Spleen (tissue), 11 donors: Measurements from ENCODE around the gene TCEA3. TPM values are rescaled to one million over a fixed set of nuclear protein-coding genes. Genes with fewer than 3 reads are reported as not detected.

Experiments used
- DNase-seq: peaks from one replicate; pipeline ENCODE4 v3.0.0-alpha.2; 2020
- H3K27ac ChIP-seq, 8 donors: fragments of 200-600 bp; sonication (generic) in 7 of 8; 1 replicate in 4 of 8; 2 replicates in 4 of 8; pipeline versions ENCODE4 v1.5.0 to v1.8.0; 2016 to 2021; ENCODE audit warnings: inconsistent platforms in 4 of 8, mild to moderate bottlenecking in 4 of 8, moderate library complexity in 1 of 8
- H3K27me3 ChIP-seq, 7 donors: fragments of 200-600 bp; sonication (generic) in 6 of 7; replicated peaks in 1 of 7; 1 replicate in 4 of 7; 2 replicates in 3 of 7; pipeline versions ENCODE4 v1.5.0 to v1.8.0; 2016 to 2021; ENCODE audit warnings: inconsistent platforms in 3 of 7, mild to moderate bottlenecking in 1 of 7
- H3K36me3 ChIP-seq, 6 donors: fragments of 200-600 bp; sonication (generic) in 5 of 6; 1 replicate in 4 of 6; 2 replicates in 2 of 6; pipeline versions ENCODE4 v1.5.0 to v1.8.0; 2016 to 2021; ENCODE audit warnings: inconsistent platforms in 2 of 6
- H3K4me1 ChIP-seq, 6 donors: fragments of 200-600 bp; sonication (generic) in 5 of 6; 1 replicate in 3 of 6; 2 replicates in 3 of 6; pipeline versions ENCODE4 v1.5.0 to v1.8.0; 2016 to 2021; ENCODE audit warnings: inconsistent platforms in 3 of 6
- H3K4me3 ChIP-seq, 8 donors: fragments of 200-600 bp; sonication (generic) in 7 of 8; 1 replicate in 4 of 8; 2 replicates in 4 of 8; pipeline versions ENCODE4 v1.5.0 to v1.8.0; 2016 to 2021; ENCODE audit warnings: inconsistent platforms in 4 of 8, mild to moderate bottlenecking in 4 of 8, moderate library complexity in 2 of 8
- H3K9me3 ChIP-seq, 8 donors: fragments of 200-600 bp; sonication (generic) in 7 of 8; 1 replicate in 4 of 8; 2 replicates in 4 of 8; pipeline versions ENCODE4 v1.5.0 to v1.8.0; 2016 to 2021; ENCODE audit warnings: inconsistent platforms in 4 of 8
- POLR2A ChIP-seq, 3 donors: fragments of 450-650 bp; IDR thresholded peaks; one replicate each; pipeline ENCODE4 v1.5.1; 2017; ENCODE audit warnings: antibody characterized with exemption in 3 of 3, mild to moderate bottlenecking in 1 of 3
- POLR2AphosphoS5 ChIP-seq, 3 donors: sonication (generic); formaldehyde crosslinking; IDR thresholded peaks; one replicate each; pipeline ENCODE4 v1.5.1; 2017; ENCODE audit warnings: antibody characterized with exemption in 3 of 3
- WGBS, 5 donors: extraction: QIAGEN DNeasy Blood & Tissue Kit in 3 of 5; methylation state at CpG; one replicate each; pipeline versions ENCODE4 v1.1.5 to v1.1.7; 2013 to 2018; 5-methylcytosine and 5-hydroxymethylcytosine counted together
- intact Hi-C: fragments of 100-400 bp; cut with DNase I; formaldehyde crosslinking; loops from one replicate; pipeline ENCODE4 v1.15.0; 2023; ENCODE audit warnings: low total_unique reads
- polyA plus RNA-seq, 3 donors: library from polyadenylated mRNA; stranded (reverse); fragments of 200-250 nt; gene quantifications; one replicate each; pipeline ENCODE4 v1.2.1, GENCODE V29; 2013
- total RNA-seq, 7 donors: library from RNA; depleted of rRNA in 3 of 7; stranded (reverse); fragments of >200 nt in 3 of 7; fragmentation: NEBNext Ultra II Directional in 4 of 7; extraction: Animal tissue kit (Norgen Biotek cat#: 25700) in 4 of 7; gene quantifications; one replicate each; pipeline versions ENCODE4 v1.1.0 to v1.2.1, GENCODE V29; 2016 to 2021
- TF ChIP-seq, protein P1 (sequence below), 11 experiments: fragments of 200-600 bp in 7 of 11; fragments of 450-650 bp in 4 of 11; sonication (generic) in 4 of 11; IDR thresholded peaks in 8 of 11; conservative IDR thresholded peaks in 3 of 11; 1 replicate in 7 of 11; 2 replicates in 4 of 11; pipeline versions ENCODE4 v1.4.0 to v1.8.0; 2016 to 2021; ENCODE audit warnings: antibody characterized with exemption in 11 of 11, inconsistent platforms in 4 of 11, mild to moderate bottlenecking in 1 of 11
- donor health status: healthy with polysubstance abuse.
- donor health status: DM: no; HTN: no; CAD: no; lungs with moderate emphysema.
- donor health status: DM: no; HTN: no; CAD: no.
- donor health status: Bipolar disorder and iron deficiency.
- donor health status: healthy.
- donor health status: DM: no; HTN: no; CAD: no.
- donor health status: DM: yes; HTN: yes; CAD: no.

Gene TCEA3
- total and polyA plus RNA-seq, 10 donors: 4.6 to 19.6 (median 10.5) TPM

DNA sequence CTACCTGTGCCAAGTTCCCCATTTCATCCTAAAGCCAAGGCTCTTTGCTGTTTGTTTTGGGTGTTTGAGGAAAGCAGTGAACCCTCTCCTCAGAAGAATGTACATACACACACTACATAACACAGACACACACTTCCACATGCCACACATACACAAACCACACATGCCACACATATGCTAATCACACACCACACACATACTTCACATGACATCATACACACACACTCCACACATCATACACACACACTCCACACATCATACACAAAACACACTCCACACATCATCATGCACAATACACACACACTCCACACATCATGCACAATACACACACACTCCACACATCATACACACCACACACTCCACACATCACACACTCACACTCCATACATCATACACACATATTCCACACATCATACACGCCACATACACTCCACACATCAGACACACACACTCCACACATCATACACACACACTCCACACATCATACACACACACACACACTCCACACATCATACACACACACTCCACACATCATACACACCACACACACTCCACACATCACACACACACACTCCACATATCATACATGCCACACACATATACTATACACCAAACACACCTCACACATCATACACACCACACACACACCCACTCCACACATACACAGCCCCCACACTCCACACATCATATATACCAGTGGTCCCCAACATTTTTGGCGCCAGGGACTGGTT lies 32.3 kb downstream of the TCEA3 start:
- Histone ChIP-seq H3K9me3 (no peaks in the 10 kb centered on the region), H3K36me3 (no peaks in the 10 kb centered on the region), H3K27ac (no peak overlapping the region), H3K4me3 (no peak overlapping the region), H3K4me1 (peaks cover 0 to 33% (median 16%) of the 10 kb centered on the region in 6 donors), H3K27me3 (peaks cover 0 to 6% (median 0%) of the 10 kb centered on the region in 7 donors)
- TF ChIP-seq, protein P1, sequence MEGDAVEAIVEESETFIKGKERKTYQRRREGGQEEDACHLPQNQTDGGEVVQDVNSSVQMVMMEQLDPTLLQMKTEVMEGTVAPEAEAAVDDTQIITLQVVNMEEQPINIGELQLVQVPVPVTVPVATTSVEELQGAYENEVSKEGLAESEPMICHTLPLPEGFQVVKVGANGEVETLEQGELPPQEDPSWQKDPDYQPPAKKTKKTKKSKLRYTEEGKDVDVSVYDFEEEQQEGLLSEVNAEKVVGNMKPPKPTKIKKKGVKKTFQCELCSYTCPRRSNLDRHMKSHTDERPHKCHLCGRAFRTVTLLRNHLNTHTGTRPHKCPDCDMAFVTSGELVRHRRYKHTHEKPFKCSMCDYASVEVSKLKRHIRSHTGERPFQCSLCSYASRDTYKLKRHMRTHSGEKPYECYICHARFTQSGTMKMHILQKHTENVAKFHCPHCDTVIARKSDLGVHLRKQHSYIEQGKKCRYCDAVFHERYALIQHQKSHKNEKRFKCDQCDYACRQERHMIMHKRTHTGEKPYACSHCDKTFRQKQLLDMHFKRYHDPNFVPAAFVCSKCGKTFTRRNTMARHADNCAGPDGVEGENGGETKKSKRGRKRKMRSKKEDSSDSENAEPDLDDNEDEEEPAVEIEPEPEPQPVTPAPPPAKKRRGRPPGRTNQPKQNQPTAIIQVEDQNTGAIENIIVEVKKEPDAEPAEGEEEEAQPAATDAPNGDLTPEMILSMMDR (IDR thresholded peaks at IDR 0.05 in 8 of 11, conservative IDR thresholded peaks at IDR 0.05 in 3 of 11): no peak
- TF ChIP-seq POLR2A (IDR thresholded peaks at IDR 0.05) (no peak), POLR2AphosphoS5 (IDR thresholded peaks at IDR 0.05) (no peak)
- 64 to 85% (median 76%) methylated on average over 2 of the region's 2 CpGs for WGBS, 5 donors
- intact Hi-C loops: no loop called here
- DNase-seq: no peak

DNA sequence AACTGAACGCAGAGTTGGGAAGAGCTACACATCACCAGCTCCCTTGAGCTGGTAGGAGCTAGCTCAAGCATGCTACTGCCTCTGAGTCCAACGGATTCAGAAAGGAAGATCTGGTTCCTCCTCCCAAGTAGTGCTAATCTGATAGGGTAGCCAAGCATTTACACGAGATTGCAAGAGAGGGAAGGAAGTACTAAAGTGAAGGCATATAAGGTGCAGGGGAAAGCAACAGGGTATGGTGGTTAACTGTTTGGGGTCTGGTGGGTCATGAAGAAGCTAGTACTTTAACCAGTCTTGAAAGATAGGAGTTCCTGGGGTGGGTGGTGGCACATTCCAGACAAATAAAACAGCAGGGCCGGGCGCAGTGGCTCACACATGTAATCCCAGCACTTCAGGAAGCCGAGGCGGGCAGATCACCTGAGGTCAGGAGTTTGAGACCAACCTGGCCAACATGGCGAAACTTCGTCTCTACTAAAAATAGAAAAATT lies 34.7 kb downstream of the TCEA3 start:
- H3K27ac ChIP-seq: no peak overlapping the region
- peaks cover 0 to 6% (median 0%) of the 10 kb centered on the region in 7 donors for H3K27me3 ChIP-seq
- H3K4me1 ChIP-seq: peaks cover 0 to 22% (median 3%) of the 10 kb centered on the region in 6 donors
- no peaks in the 10 kb centered on the region for H3K9me3 ChIP-seq
- intact Hi-C loops: no loop called here
- TF ChIP-seq POLR2AphosphoS5 (IDR thresholded peaks at IDR 0.05) (no peak), POLR2A (IDR thresholded peaks at IDR 0.05) (no peak)
- TF ChIP-seq, protein P1 (IDR thresholded peaks at IDR 0.05 in 8 of 11, conservative IDR thresholded peaks at IDR 0.05 in 3 of 11): no peak
- no peak overlapping the region for H3K4me3 ChIP-seq
- H3K36me3 ChIP-seq: no peaks in the 10 kb centered on the region
- 57 to 65% (median 62%) methylated on average over 9 of the region's 9 CpGs for WGBS, 5 donors
- no peak for DNase-seq

DNA sequence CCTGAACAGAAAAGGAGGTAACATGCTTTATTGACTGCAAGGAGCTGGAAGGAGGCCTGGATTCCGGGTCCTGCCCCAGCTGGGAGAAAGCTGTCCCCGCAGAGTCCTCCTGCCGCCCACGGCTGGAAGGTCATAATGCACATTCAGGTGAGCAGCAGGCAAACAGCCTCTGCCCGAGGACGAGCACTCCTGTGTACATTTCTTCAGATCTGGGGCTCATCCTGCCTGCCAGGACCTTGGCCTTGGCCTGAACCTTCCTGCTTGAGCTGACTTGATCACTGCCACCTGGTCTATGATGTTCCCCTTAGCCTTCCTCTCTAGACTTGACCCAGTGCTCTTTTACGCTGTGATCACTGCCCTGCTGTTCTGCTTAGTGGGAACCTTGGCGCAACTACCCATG lies 37.1 kb downstream of the TCEA3 start:
- DNase-seq: no peak
- H3K4me3 ChIP-seq: no peak overlapping the region
- H3K27ac ChIP-seq: no peak overlapping the region
- H3K36me3 ChIP-seq: no peaks in the 10 kb centered on the region
- peaks cover 0 to 18% (median 6%) of the 10 kb centered on the region in 6 donors for H3K4me1 ChIP-seq
- no peaks in the 10 kb centered on the region for H3K9me3 ChIP-seq
- H3K27me3 ChIP-seq: no peaks in the 10 kb centered on the region
- intact Hi-C loops: no loop called here
- TF ChIP-seq, protein P1 (IDR thresholded peaks at IDR 0.05 in 8 of 11, conservative IDR thresholded peaks at IDR 0.05 in 3 of 11): no peak
- TF ChIP-seq POLR2AphosphoS5 (IDR thresholded peaks at IDR 0.05) (no peak), POLR2A (IDR thresholded peaks at IDR 0.05) (no peak)
- 73 to 89% (median 86%) methylated on average over 8 of the region's 8 CpGs for WGBS, 5 donors

DNA sequence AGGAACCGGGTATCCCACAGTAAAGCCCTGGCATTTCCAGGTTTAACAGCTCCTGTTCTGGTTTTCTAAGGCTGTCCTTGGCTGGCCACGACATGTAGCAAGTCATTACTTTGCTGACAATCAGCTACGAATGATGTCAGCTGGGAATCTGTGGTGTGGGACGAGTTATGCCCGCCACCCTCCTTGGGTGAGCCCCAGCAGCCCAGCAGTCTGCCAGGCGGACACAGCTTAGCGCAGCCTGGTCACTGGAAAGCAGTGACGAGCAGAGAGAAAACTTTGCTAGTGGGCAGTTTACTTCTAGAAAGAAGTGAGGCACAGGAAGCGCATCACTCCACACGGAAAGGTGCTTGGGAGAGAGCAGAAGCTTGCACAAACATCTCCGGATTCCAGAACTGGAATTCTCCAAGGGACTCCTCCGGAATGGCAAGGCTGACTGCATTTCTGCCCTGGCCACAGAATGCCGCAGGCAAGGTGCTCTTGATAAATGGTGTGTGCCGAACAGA lies 39.4 kb downstream of the TCEA3 start:
- DNase-seq: no peak
- intact Hi-C loops: no loop called here
- 74 to 86% (median 83%) methylated on average over 14 of the region's 14 CpGs for WGBS, 5 donors
- Histone ChIP-seq H3K27me3 (no peaks in the 10 kb centered on the region), H3K4me3 (no peak overlapping the region), H3K9me3 (no peaks in the 10 kb centered on the region), H3K4me1 (peaks cover 0 to 18% (median 6%) of the 10 kb centered on the region in 6 donors), H3K36me3 (no peaks in the 10 kb centered on the region), H3K27ac (peak overlapping the region in 2 of 8 donors; percentile 8 to 23)
- TF ChIP-seq POLR2A (IDR thresholded peaks at IDR 0.05): no peak
